ENCODE data around the gene SGO1. TPM values are rescaled to one million over a fixed set of nuclear protein-coding genes. Genes with fewer than 3 reads are reported as not detected.
A peak's percentile ranks its signal among the peaks of the same experiment; 100 is the strongest.
"Not testable (repeated sequence)": the region's sequence is repeated elsewhere in the genome, so short reads cannot be mapped to it uniquely, and the experiment has no call there.

Gene SGO1
- total and polyA plus RNA-seq, 4 donors, result 0.44 to 1.0 (median 0.83) TPM

- WGBS, 2 donors, result 90 to 92% methylated on average over 4 of the region's 4 CpGs
- H3K9me3 ChIP-seq (ENCODE audit: control insufficient read depth in 4 of 4, insufficient read depth in 3 of 4, low read length in 3 of 4), result no peaks in the 10 kb centered on the region
- DNase-seq (no peak), ATAC-seq (ENCODE audit: insufficient read depth, low FRiP score) (no peak)
- no peak overlapping the region for H3K9ac ChIP-seq (ENCODE audit: insufficient read depth in 1 of 2, low read length in 2 of 2)
- no peaks in the 10 kb centered on the region for H3K27me3 ChIP-seq (ENCODE audit: control insufficient read depth in 3 of 3, insufficient read depth in 3 of 3, low read length in 2 of 3)
- H3K36me3 ChIP-seq (ENCODE audit: control insufficient read depth in 4 of 4, insufficient read depth in 4 of 4, low read length in 4 of 4), result no peaks in the 10 kb centered on the region
- no peaks in the 10 kb centered on the region for H3K4me1 ChIP-seq (ENCODE audit: control insufficient read depth in 5 of 5, insufficient read depth in 5 of 5, low read length in 5 of 5)
- TF ChIP-seq CTCF (IDR thresholded peaks at IDR 0.05; ENCODE audit: control extremely low read depth, extremely low read depth), result no peak
- H3K4me3 ChIP-seq, result no peak overlapping the region
- H3K27ac ChIP-seq (ENCODE audit: low read depth in 1 of 2, low read length in 1 of 2), result no peak overlapping the region
Measured at GRCh38 chr3:20215636-20216035, 29.6 kb upstream of the SGO1 start.

GRCh38 chr3:20213491-20213890, 27.5 kb upstream of the SGO1 start:
- H3K4me1 ChIP-seq (ENCODE audit: control insufficient read depth in 5 of 5, insufficient read depth in 5 of 5, low read length in 5 of 5); H3K27me3 ChIP-seq (ENCODE audit: control insufficient read depth in 3 of 3, insufficient read depth in 3 of 3, low read length in 2 of 3); DNase-seq; ATAC-seq (ENCODE audit: insufficient read depth, low FRiP score); H3K4me3 ChIP-seq; H3K36me3 ChIP-seq (ENCODE audit: control insufficient read depth in 4 of 4, insufficient read depth in 4 of 4, low read length in 4 of 4); H3K9me3 ChIP-seq (ENCODE audit: control insufficient read depth in 4 of 4, insufficient read depth in 3 of 4, low read length in 3 of 4); H3K27ac ChIP-seq (ENCODE audit: low read depth in 1 of 2, low read length in 1 of 2); H3K9ac ChIP-seq (ENCODE audit: insufficient read depth in 1 of 2, low read length in 2 of 2): not testable (repeated sequence)
- 86 to 95% methylated on average over 1 of the region's 1 CpG for WGBS, 2 donors

GRCh38 chr3:20207945-20208344, 21.9 kb upstream of the SGO1 start:
- not testable (repeated sequence) for H3K36me3 ChIP-seq (ENCODE audit: control insufficient read depth in 4 of 4, insufficient read depth in 4 of 4, low read length in 4 of 4); DNase-seq; H3K9me3 ChIP-seq (ENCODE audit: control insufficient read depth in 4 of 4, insufficient read depth in 3 of 4, low read length in 3 of 4); H3K27me3 ChIP-seq (ENCODE audit: control insufficient read depth in 3 of 3, insufficient read depth in 3 of 3, low read length in 2 of 3); H3K4me1 ChIP-seq (ENCODE audit: control insufficient read depth in 5 of 5, insufficient read depth in 5 of 5, low read length in 5 of 5); H3K27ac ChIP-seq (ENCODE audit: low read depth in 1 of 2, low read length in 1 of 2); H3K4me3 ChIP-seq; ATAC-seq (ENCODE audit: insufficient read depth, low FRiP score); H3K9ac ChIP-seq (ENCODE audit: insufficient read depth in 1 of 2, low read length in 2 of 2)
- WGBS, 2 donors, result 79 to 97% methylated on average over 2 of the region's 2 CpGs

GRCh38 chr3:20205898-20206297, 19.9 kb upstream of the SGO1 start:
- not testable (repeated sequence) for H3K27me3 ChIP-seq (ENCODE audit: control insufficient read depth in 3 of 3, insufficient read depth in 3 of 3, low read length in 2 of 3); H3K4me3 ChIP-seq; H3K9ac ChIP-seq (ENCODE audit: insufficient read depth in 1 of 2, low read length in 2 of 2); H3K27ac ChIP-seq (ENCODE audit: low read depth in 1 of 2, low read length in 1 of 2); H3K36me3 ChIP-seq (ENCODE audit: control insufficient read depth in 4 of 4, insufficient read depth in 4 of 4, low read length in 4 of 4); DNase-seq; H3K9me3 ChIP-seq (ENCODE audit: control insufficient read depth in 4 of 4, insufficient read depth in 3 of 4, low read length in 3 of 4); H3K4me1 ChIP-seq (ENCODE audit: control insufficient read depth in 5 of 5, insufficient read depth in 5 of 5, low read length in 5 of 5); ATAC-seq (ENCODE audit: insufficient read depth, low FRiP score)

GRCh38 chr3:20201143-20201542, 15.1 kb upstream of the SGO1 start:
- Histone ChIP-seq H3K9me3 (ENCODE audit: control insufficient read depth in 4 of 4, insufficient read depth in 3 of 4, low read length in 3 of 4) (no peaks in the 10 kb centered on the region), H3K4me1 (ENCODE audit: control insufficient read depth in 5 of 5, insufficient read depth in 5 of 5, low read length in 5 of 5) (peaks cover 0 to 11% (median 0%) of the 10 kb centered on the region in 5 donors), H3K27me3 (ENCODE audit: control insufficient read depth in 3 of 3, insufficient read depth in 3 of 3, low read length in 2 of 3) (no peaks in the 10 kb centered on the region), H3K36me3 (ENCODE audit: control insufficient read depth in 4 of 4, insufficient read depth in 4 of 4, low read length in 4 of 4) (no peaks in the 10 kb centered on the region), H3K4me3 (no peak overlapping the region), H3K27ac (ENCODE audit: low read depth in 1 of 2, low read length in 1 of 2) (no peak overlapping the region), H3K9ac (ENCODE audit: insufficient read depth in 1 of 2, low read length in 2 of 2) (no peak overlapping the region)
- ATAC-seq (ENCODE audit: insufficient read depth, low FRiP score), result no peak
- peak; percentile 76 to 93 (median 88) for DNase-seq
- no peak for TF ChIP-seq CTCF (IDR thresholded peaks at IDR 0.05; ENCODE audit: control extremely low read depth, extremely low read depth)

Data from lung (tissue), 12 donors.